PC-9 (cell line): Measurements from ENCODE around the gene RRAGC. TPM values are rescaled to one million over a fixed set of nuclear protein-coding genes. Genes with fewer than 3 reads are reported as not detected.

Experiments
- BruUV-seq: library from RNA; stranded (reverse); fragments of 400-500 nt; replicated peaks from 2 replicates; lab custom pipeline; 2021; lab: Mats Ljungman, UMichigan
- CTCF ChIA-PET: fragments of 300-600 bp; sonication (Branson Sonifier 250); formaldehyde crosslinking; loops from one replicate; lab custom pipeline; 2022; ENCODE audit warnings: antibody characterized with exemption; lab: Charles Lee
- POLR2A ChIA-PET: fragments of 300-600 bp; sonication (Branson Sonifier 250); formaldehyde crosslinking; loops from one replicate; lab custom pipeline; 2022; ENCODE audit warnings: antibody characterized with exemption; ENCODE audit not compliant: unreplicated experiment; lab: Charles Lee
- DNase-seq, 2 experiments: peaks; one replicate each; pipeline versions ENCODE4 v3.0.0 to v3.0.0-alpha.2; 2015 to 2022; ENCODE audit warnings: mixed read lengths in 1 of 2
- H2AFZ ChIP-seq: fragments of 200-600 bp; sonication (generic); 2 replicates; pipeline ENCODE4 v1.8.1; 2017; ENCODE audit warnings: antibody characterized with exemption
- H3F3A ChIP-seq: fragments of 200-600 bp; sonication (generic); 2 replicates; pipeline ENCODE4 v1.8.1; 2017; ENCODE audit warnings: antibody characterized with exemption, mild to moderate bottlenecking, low read depth; ENCODE audit not compliant: insufficient read depth
- H3K27ac ChIP-seq: fragments of 200-600 bp; sonication (generic); 2 replicates; pipeline ENCODE4 v1.6.1; 2016; ENCODE audit warnings: mixed run types
- H3K27me3 ChIP-seq: fragments of 200-600 bp; sonication (generic); 2 replicates; pipeline ENCODE4 v1.6.1; 2016; ENCODE audit warnings: low read depth, mixed run types; ENCODE audit not compliant: insufficient read depth
- H3K36me3 ChIP-seq: fragments of 200-600 bp; sonication (generic); 2 replicates; pipeline ENCODE4 v1.6.1; 2016; ENCODE audit warnings: low read depth, mixed run types
- H3K4me1 ChIP-seq: fragments of 200-600 bp; sonication (generic); replicated peaks from 2 replicates; pipeline ENCODE4 v1.6.1; 2016; ENCODE audit warnings: mixed run types; ENCODE audit not compliant: insufficient read depth
- H3K4me2 ChIP-seq: fragments of 200-600 bp; sonication (generic); 2 replicates; pipeline ENCODE4 v1.6.1; 2017; ENCODE audit warnings: mixed run types
- H3K4me3 ChIP-seq: fragments of 200-600 bp; sonication (generic); 2 replicates; pipeline ENCODE4 v1.6.1; 2016; ENCODE audit warnings: mixed run types
- H3K79me2 ChIP-seq: fragments of 200-600 bp; sonication (generic); 2 replicates; pipeline ENCODE4 v1.6.1; 2017; ENCODE audit warnings: low read depth, mixed run types
- H3K9me2 ChIP-seq: fragments of 200-600 bp; sonication (generic); 2 replicates; pipeline ENCODE4 v1.8.1; 2017; ENCODE audit warnings: mild to moderate bottlenecking; ENCODE audit not compliant: insufficient read depth
- H3K9me3 ChIP-seq: fragments of 200-600 bp; sonication (generic); 2 replicates; pipeline ENCODE4 v1.8.1; 2016; ENCODE audit warnings: low read depth; ENCODE audit not compliant: insufficient read depth
- H4K20me1 ChIP-seq: fragments of 200-600 bp; sonication (generic); 2 replicates; pipeline ENCODE4 v1.8.1; 2017; ENCODE audit not compliant: insufficient read depth
- EZH2 ChIP-seq: fragments of 200-600 bp; sonication (generic); IDR thresholded peaks from 2 replicates; pipeline ENCODE4 v1.8.0; 2017; ENCODE audit warnings: antibody characterized with exemption, low read depth
- intact Hi-C: fragments of 100-400 bp; cut with micrococcal nuclease; formaldehyde crosslinking; loops from one replicate; pipeline ENCODE4 v1.10.0; 2022; ENCODE audit not compliant: unreplicated experiment
- total RNA-seq: library from RNA; stranded (reverse); gene quantifications from 2 replicates; pipeline ENCODE4 v1.2.3, GENCODE V29; 2021
- TF ChIP-seq, protein P1 (sequence below): fragments of 200-600 bp; sonication (generic); conservative IDR thresholded peaks from 2 replicates; pipeline ENCODE4 v1.6.1; 2017; ENCODE audit warnings: mixed run types, antibody characterized with exemption, mild to moderate bottlenecking, moderate library complexity

The RRAGC gene
- total RNA-seq, 1 experiment from 2014 or later = 33.0 TPM

DNA sequence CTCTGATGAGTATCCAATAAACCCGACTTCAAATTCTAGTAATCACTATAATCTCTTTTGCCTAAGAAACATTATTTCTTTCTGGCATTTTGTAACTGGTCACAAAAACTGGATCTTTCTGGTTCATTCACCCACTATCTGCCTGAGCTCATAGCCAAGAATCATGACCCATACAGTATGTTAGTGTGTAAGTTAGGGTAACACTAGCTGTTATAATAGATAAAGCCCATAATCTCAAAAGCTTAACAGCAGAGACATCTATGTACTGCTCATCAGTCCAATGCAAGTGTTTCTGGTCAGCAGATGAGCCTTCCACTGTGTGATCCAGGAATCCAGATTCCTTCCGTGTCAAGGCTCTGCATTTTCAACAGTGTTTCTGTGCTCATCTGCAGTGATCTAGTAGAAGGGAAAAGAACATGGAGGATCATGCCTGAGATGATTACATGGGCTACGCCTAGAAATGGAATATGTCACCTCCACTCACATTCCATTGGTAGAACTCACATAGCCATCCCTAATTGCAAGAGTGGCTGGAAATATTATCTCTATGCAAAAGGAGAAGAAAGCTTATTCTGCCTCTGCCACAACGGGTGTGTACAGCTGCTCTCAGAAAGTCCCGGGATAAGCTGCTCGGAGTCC is 27.7 kb downstream of the RRAGC start:
- no peak for DNase-seq
- no peak overlapping the region for H2AFZ ChIP-seq
- H3K27ac ChIP-seq = no peak overlapping the region
- CTCF ChIA-PET = interaction anchor here (0.6 kb wide), 2 partner anchors 270 to 854 kb away, joined by 3 to 11 read pairs; no protein-coding TSS in a partner anchor
- no TSS peak for BruUV-seq
- intact Hi-C loops = no loop called here
- POLR2A ChIA-PET = no interaction called here
- no peaks in the 10 kb centered on the region for H4K20me1 ChIP-seq
- H3K9me3 ChIP-seq = no peaks in the 10 kb centered on the region
- H3K27me3 ChIP-seq = peaks cover 57% of the 10 kb centered on the region
- no peaks in the 10 kb centered on the region for H3K4me1 ChIP-seq
- H3K4me3 ChIP-seq = no peak overlapping the region
- H3F3A ChIP-seq = 0 out of 2 replicates have a peak, but pooled peaks cover 3% of the 10 kb centered on the region
- H3K4me2 ChIP-seq = no peak overlapping the region
- H3K9me2 ChIP-seq = no peaks in the 10 kb centered on the region
- TF ChIP-seq, protein P1, sequence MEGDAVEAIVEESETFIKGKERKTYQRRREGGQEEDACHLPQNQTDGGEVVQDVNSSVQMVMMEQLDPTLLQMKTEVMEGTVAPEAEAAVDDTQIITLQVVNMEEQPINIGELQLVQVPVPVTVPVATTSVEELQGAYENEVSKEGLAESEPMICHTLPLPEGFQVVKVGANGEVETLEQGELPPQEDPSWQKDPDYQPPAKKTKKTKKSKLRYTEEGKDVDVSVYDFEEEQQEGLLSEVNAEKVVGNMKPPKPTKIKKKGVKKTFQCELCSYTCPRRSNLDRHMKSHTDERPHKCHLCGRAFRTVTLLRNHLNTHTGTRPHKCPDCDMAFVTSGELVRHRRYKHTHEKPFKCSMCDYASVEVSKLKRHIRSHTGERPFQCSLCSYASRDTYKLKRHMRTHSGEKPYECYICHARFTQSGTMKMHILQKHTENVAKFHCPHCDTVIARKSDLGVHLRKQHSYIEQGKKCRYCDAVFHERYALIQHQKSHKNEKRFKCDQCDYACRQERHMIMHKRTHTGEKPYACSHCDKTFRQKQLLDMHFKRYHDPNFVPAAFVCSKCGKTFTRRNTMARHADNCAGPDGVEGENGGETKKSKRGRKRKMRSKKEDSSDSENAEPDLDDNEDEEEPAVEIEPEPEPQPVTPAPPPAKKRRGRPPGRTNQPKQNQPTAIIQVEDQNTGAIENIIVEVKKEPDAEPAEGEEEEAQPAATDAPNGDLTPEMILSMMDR = no peak
- TF ChIP-seq EZH2 = no peak
- no peaks in the 10 kb centered on the region for H3K36me3 ChIP-seq
- H3K79me2 ChIP-seq = no peaks in the 10 kb centered on the region

DNA sequence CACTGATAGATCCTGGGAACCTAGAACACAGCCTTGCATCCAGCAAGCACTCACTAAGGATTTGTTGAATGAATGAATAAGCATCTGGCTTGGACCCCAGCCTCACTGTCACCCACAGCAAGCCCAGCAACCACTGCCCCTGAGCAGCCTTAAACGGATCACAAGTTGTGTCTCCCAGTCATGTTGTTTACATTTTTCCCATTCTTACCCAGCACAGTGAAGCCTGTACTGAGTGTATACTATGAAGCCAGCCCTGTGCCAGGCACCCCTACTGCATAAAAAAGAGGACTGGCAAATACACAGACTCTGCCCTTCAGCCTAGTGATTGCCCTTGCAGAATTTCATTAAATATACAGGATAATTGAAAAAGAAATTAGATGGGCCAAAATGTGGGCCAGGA is 30.2 kb downstream of the RRAGC start:
- BruUV-seq = no TSS peak
- H3K79me2 ChIP-seq = no peaks in the 10 kb centered on the region
- no peak overlapping the region for H2AFZ ChIP-seq
- H3K4me2 ChIP-seq = no peak overlapping the region
- ChIA-PET CTCF (interaction anchor here (0.7 kb wide), 2 partner anchors 8 to 512 kb away, joined by 4 to 11 read pairs; no protein-coding TSS in a partner anchor), POLR2A (no interaction called here)
- H3K27ac ChIP-seq = no peak overlapping the region
- no peak overlapping the region for H3K4me3 ChIP-seq
- H3K36me3 ChIP-seq = no peaks in the 10 kb centered on the region
- no peaks in the 10 kb centered on the region for H3K4me1 ChIP-seq
- no peaks in the 10 kb centered on the region for H3K9me2 ChIP-seq
- TF ChIP-seq EZH2 = no peak
- TF ChIP-seq, protein P1 = no peak
- DNase-seq = no peak
- intact Hi-C loops = no loop called here
- H3K27me3 ChIP-seq = peaks cover 82% of the 10 kb centered on the region
- no peaks in the 10 kb centered on the region for H3F3A ChIP-seq
- H3K9me3 ChIP-seq = no peaks in the 10 kb centered on the region
- no peaks in the 10 kb centered on the region for H4K20me1 ChIP-seq

DNA sequence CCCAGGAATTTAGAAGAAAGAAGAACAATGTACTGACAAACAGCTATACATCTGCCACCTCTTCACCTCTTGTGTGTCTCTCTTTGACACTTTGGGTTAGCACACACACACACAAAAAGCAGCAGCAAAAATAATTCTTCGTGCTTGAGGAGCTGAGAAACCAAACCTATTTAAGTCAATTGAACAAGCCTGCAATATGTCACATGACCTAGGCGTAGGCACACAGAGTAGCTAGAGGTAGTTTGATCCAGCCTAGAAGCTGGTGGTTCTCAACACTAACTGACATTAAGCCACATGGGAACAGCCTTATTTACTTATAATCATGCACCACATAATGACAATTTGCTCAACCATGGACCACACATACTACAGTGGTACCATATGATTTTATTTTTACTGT is 32.3 kb downstream of the RRAGC start:
- intact Hi-C loops = no loop called here
- H3K27ac ChIP-seq = no peak overlapping the region
- H3K9me3 ChIP-seq = no peaks in the 10 kb centered on the region
- no peak overlapping the region for H3K4me2 ChIP-seq
- TF ChIP-seq, protein P1 = no peak
- TF ChIP-seq EZH2 = no peak
- H3K27me3 ChIP-seq = peaks cover 95% of the 10 kb centered on the region
- H3K36me3 ChIP-seq = no peaks in the 10 kb centered on the region
- CTCF ChIA-PET = interaction anchor here (0.6 to 0.7 kb wide), 2 partner anchors 12 to 756 kb away, joined by 3 to 4 read pairs; no protein-coding TSS in a partner anchor
- no peaks in the 10 kb centered on the region for H3F3A ChIP-seq
- no peaks in the 10 kb centered on the region for H4K20me1 ChIP-seq
- H2AFZ ChIP-seq = no peak overlapping the region
- no TSS peak for BruUV-seq
- H3K9me2 ChIP-seq = no peaks in the 10 kb centered on the region
- DNase-seq = no peak
- no peaks in the 10 kb centered on the region for H3K4me1 ChIP-seq
- H3K4me3 ChIP-seq = no peak overlapping the region
- H3K79me2 ChIP-seq = no peaks in the 10 kb centered on the region
- POLR2A ChIA-PET = no interaction called here
